Naive thymus-derived CD8-positive, alpha-beta T cell (primary cell): ENCODE measurements around the gene PDE10A. TPM values are rescaled to one million over a fixed set of nuclear protein-coding genes. Genes with fewer than 3 reads are reported as not detected.

Experiments used
- ATAC-seq, 2 donors: fragments of 150-1000 bp; cut with Tn5 transposase in 1 of 2; sonication (Bioruptor Pico), chemical (Tn5 transposase) in 1 of 2; 1 replicate in 1 of 2; 2 replicates in 1 of 2; pipeline ENCODE4 v1.10.0; 2021; ENCODE audit warnings: mild to moderate bottlenecking in 2 of 2, moderate library complexity in 2 of 2
- POLR2A ChIA-PET: fragments of 350-600 bp; sonication (Branson Sonifier 250); formaldehyde crosslinking; loops from one replicate; lab custom pipeline; 2021; ENCODE audit warnings: antibody characterized with exemption; lab: Charles Lee
- DNase-seq, 10 donors: peaks; one replicate each; pipeline versions ENCODE4 v3.0.0 to v3.0.0-alpha.2; 2020 to 2022
- H3K27ac Mint-ChIP-seq, 10 donors: one replicate each; pipeline ENCODE4 v1.8.0; 2020 to 2022; ENCODE audit warnings: mild to moderate bottlenecking in 10 of 10, mixed read lengths in 10 of 10, moderate library complexity in 4 of 10, inconsistent platforms in 1 of 10
- H3K27me3 Mint-ChIP-seq, 5 donors: one replicate each; pipeline ENCODE4 v1.8.0; 2021 to 2022; ENCODE audit warnings: mixed read lengths in 5 of 5
- H3K36me3 Mint-ChIP-seq, 3 donors: one replicate each; pipeline ENCODE4 v1.8.0; 2020 to 2022; ENCODE audit warnings: mixed read lengths in 3 of 3, mild to moderate bottlenecking in 2 of 3, inconsistent platforms in 1 of 3
- H3K4me1 Mint-ChIP-seq, 4 donors: one replicate each; pipeline ENCODE4 v1.8.0; 2021 to 2022; ENCODE audit warnings: mixed read lengths in 4 of 4
- H3K4me3 Mint-ChIP-seq, 10 donors: one replicate each; pipeline ENCODE4 v1.8.0; 2020 to 2022; ENCODE audit warnings: mild to moderate bottlenecking in 10 of 10, mixed read lengths in 10 of 10, moderate library complexity in 6 of 10, inconsistent platforms in 1 of 10
- H3K9me3 Mint-ChIP-seq, 9 donors: one replicate each; pipeline ENCODE4 v1.8.0; 2020 to 2022; ENCODE audit warnings: mixed read lengths in 9 of 9, mild to moderate bottlenecking in 3 of 9, inconsistent platforms in 1 of 9, moderate library complexity in 1 of 9
- polyA plus RNA-seq, 3 donors: library from polyadenylated mRNA; unstranded; fragments of 300-500 nt; fragmentation: Illumina TruSeq; gene quantifications; one replicate each; pipeline ENCODE4 v1.2.3, GENCODE V29; 2021
- total RNA-seq, 8 experiments: library from RNA in 2 of 8; stranded (reverse) in 2 of 8; gene quantifications; one replicate each; pipeline ENCODE4 v1.2.3 and lab custom pipeline; 2021 to 2026

Gene PDE10A
- total and polyA plus RNA-seq, 5 experiments from 2014 or later: not detected

DNA sequence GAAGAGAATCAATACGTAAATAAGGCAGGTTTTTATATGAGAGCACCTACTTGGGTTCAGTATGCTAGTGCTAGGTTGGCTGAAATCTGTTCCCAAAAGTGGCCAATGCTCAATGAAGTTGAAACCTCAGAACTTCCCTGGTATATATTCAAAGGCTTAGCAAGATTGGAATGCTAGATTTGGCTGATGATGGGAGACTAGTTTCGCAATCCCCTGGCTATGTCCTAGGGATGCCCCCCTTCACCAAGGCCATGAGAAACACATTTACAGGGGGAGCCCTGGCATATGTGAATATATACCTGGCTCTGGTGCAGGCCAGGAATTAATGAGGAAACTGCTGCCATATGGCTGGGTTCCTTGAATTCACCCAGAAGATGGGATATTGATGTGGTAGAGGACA, 211.2 kb downstream of the PDE10A start:
- DNase-seq: no peak
- Mint-ChIP-seq H3K36me3 (no peaks in the 10 kb centered on the region), H3K9me3 (peaks cover 0 to 4% (median 0%) of the 10 kb centered on the region in 9 donors), H3K4me3 (no peak overlapping the region), H3K4me1 (no peaks in the 10 kb centered on the region), H3K27me3 (no peaks in the 10 kb centered on the region), H3K27ac (no peak overlapping the region)
- ATAC-seq: no peak
- POLR2A ChIA-PET: no interaction called here

DNA sequence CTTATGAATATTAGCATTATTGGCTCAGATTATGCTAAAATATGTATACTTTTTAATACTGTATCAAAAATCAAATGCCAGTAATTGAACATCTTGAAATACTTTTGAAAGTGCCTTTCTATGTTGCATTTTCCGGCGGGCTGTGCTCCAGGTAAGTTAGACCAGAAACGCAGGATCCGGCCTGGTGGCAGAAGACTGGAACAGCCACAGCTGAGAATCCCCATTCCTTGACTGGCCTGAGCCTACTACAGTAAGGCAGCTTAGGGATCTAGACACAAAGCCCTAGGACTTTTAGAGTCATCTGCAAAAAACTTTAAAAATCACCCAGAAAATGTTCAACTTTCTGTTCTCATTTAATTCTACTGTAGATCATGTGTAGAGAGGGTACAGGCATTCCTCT, 214.8 kb downstream of the PDE10A start:
- Mint-ChIP-seq H3K4me3 (no peak overlapping the region), H3K4me1 (no peaks in the 10 kb centered on the region), H3K27me3 (no peaks in the 10 kb centered on the region), H3K36me3 (no peaks in the 10 kb centered on the region), H3K27ac (no peak overlapping the region), H3K9me3 (peaks cover 0 to 6% (median 0%) of the 10 kb centered on the region in 9 donors)
- ATAC-seq (no peak), DNase-seq (no peak)
- POLR2A ChIA-PET: no interaction called here

GRCh38 chr6:165447141-165447540, 215.9 kb downstream of the PDE10A start:
- no peaks in the 10 kb centered on the region for H3K36me3 Mint-ChIP-seq
- H3K27me3 Mint-ChIP-seq: no peaks in the 10 kb centered on the region
- no peak overlapping the region for H3K4me3 Mint-ChIP-seq
- H3K9me3 Mint-ChIP-seq: peaks cover 0 to 8% (median 0%) of the 10 kb centered on the region in 9 donors
- POLR2A ChIA-PET: no interaction called here
- H3K27ac Mint-ChIP-seq: no peak overlapping the region
- H3K4me1 Mint-ChIP-seq: no peaks in the 10 kb centered on the region
- ATAC-seq (no peak), DNase-seq (no peak)

- no peaks in the 10 kb centered on the region for H3K27me3 Mint-ChIP-seq
- no peaks in the 10 kb centered on the region for H3K4me1 Mint-ChIP-seq
- DNase-seq: no peak
- H3K4me3 Mint-ChIP-seq: no peak overlapping the region
- ATAC-seq: no peak
- no peaks in the 10 kb centered on the region for H3K36me3 Mint-ChIP-seq
- H3K27ac Mint-ChIP-seq: no peak overlapping the region
- POLR2A ChIA-PET: no interaction called here
- peaks cover 0 to 8% (median 0%) of the 10 kb centered on the region in 9 donors for H3K9me3 Mint-ChIP-seq
Measured at GRCh38 chr6:165446331-165446730, 216.7 kb downstream of the PDE10A start.

- Mint-ChIP-seq H3K4me1 (no peaks in the 10 kb centered on the region), H3K36me3 (no peaks in the 10 kb centered on the region), H3K27me3 (no peaks in the 10 kb centered on the region), H3K27ac (peak overlapping the region in 1 of 10 donors; percentile 27), H3K4me3 (no peak overlapping the region), H3K9me3 (peaks cover 0 to 8% (median 0%) of the 10 kb centered on the region in 9 donors)
- POLR2A ChIA-PET: no interaction called here
- DNase-seq (no peak), ATAC-seq (no peak)
Measured at GRCh38 chr6:165443462-165443861, 219.6 kb downstream of the PDE10A start.

DNA sequence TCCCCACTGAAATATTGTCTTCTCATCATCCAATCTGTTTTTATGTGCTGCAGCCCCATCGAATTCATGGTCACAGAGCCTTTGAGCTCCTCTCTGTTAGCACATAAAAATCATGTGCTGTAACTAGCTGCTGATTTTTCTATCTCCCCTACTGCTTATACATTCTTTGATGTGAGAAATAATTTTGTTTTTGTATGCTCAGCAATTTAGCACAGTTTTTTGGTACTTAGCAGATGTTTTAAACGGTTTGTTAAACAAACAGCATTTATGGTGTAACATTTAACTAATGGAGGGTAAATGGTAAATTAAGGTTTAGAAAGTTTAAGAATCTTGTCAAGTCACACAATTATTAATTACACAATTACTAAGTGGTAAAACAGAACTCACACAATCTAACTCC, 221.9 kb downstream of the PDE10A start:
- DNase-seq (no peak), ATAC-seq (no peak)
- POLR2A ChIA-PET: no interaction called here
- H3K4me1 Mint-ChIP-seq: no peaks in the 10 kb centered on the region
- H3K27ac Mint-ChIP-seq: no peak overlapping the region
- no peak overlapping the region for H3K4me3 Mint-ChIP-seq
- H3K27me3 Mint-ChIP-seq: no peaks in the 10 kb centered on the region
- H3K36me3 Mint-ChIP-seq: no peaks in the 10 kb centered on the region
- H3K9me3 Mint-ChIP-seq: peaks cover 0 to 8% (median 0%) of the 10 kb centered on the region in 9 donors

- POLR2A ChIA-PET: no interaction called here
- DNase-seq: no peak
- no peak for ATAC-seq
- H3K9me3 Mint-ChIP-seq: peaks cover 0 to 8% (median 0%) of the 10 kb centered on the region in 9 donors
- no peaks in the 10 kb centered on the region for H3K4me1 Mint-ChIP-seq
- H3K4me3 Mint-ChIP-seq: no peak overlapping the region
- no peaks in the 10 kb centered on the region for H3K27me3 Mint-ChIP-seq
- no peak overlapping the region for H3K27ac Mint-ChIP-seq
- H3K36me3 Mint-ChIP-seq: no peaks in the 10 kb centered on the region
Measured at GRCh38 chr6:165439928-165440554, 223.0 kb downstream of the PDE10A start.

- POLR2A ChIA-PET: no interaction called here
- peaks cover 0 to 16% (median 3%) of the 10 kb centered on the region in 9 donors for H3K9me3 Mint-ChIP-seq
- ATAC-seq: no peak
- no peaks in the 10 kb centered on the region for H3K4me1 Mint-ChIP-seq
- no peaks in the 10 kb centered on the region for H3K36me3 Mint-ChIP-seq
- H3K27me3 Mint-ChIP-seq: no peaks in the 10 kb centered on the region
- DNase-seq: no peak
- no peak overlapping the region for H3K27ac Mint-ChIP-seq
- H3K4me3 Mint-ChIP-seq: no peak overlapping the region
Measured at GRCh38 chr6:165426892-165427291, 236.1 kb downstream of the PDE10A start.

DNA sequence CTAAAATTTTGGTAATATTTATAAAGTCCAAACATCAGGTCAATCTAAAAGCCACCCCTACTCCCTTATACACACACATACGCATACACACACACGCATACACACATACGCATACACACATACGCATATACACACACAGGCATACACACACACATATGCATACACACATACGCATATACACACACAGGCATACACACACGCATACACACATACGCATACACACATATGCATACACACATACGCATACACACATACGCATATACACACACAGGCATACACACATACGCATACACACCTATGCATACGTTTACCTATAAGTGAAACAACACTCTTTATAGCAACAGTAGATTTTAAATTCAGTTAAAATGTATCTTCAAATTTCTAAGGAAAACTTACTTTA, 240.8 kb downstream of the PDE10A start:
- DNase-seq (no peak), ATAC-seq (no peak)
- Mint-ChIP-seq H3K9me3 (peaks cover 0 to 15% (median 3%) of the 10 kb centered on the region in 9 donors), H3K27me3 (no peaks in the 10 kb centered on the region), H3K36me3 (no peaks in the 10 kb centered on the region), H3K4me1 (no peaks in the 10 kb centered on the region), H3K27ac (no peak overlapping the region), H3K4me3 (no peak overlapping the region)
- POLR2A ChIA-PET: no interaction called here

GRCh38 chr6:165417278-165417865, 245.7 kb downstream of the PDE10A start:
- Mint-ChIP-seq H3K9me3 (peaks cover 0 to 1% (median 0%) of the 10 kb centered on the region in 9 donors), H3K27ac (no peak overlapping the region), H3K36me3 (no peaks in the 10 kb centered on the region), H3K4me3 (no peak overlapping the region), H3K4me1 (no peaks in the 10 kb centered on the region), H3K27me3 (no peaks in the 10 kb centered on the region)
- no peak for DNase-seq
- no peak for ATAC-seq
- POLR2A ChIA-PET: no interaction called here

GRCh38 chr6:165404697-165405096, 258.3 kb downstream of the PDE10A start:
- POLR2A ChIA-PET: no interaction called here
- Mint-ChIP-seq H3K4me3 (no peak overlapping the region), H3K27me3 (no peaks in the 10 kb centered on the region), H3K36me3 (no peaks in the 10 kb centered on the region), H3K4me1 (no peaks in the 10 kb centered on the region), H3K27ac (no peak overlapping the region), H3K9me3 (peaks cover 0 to 20% (median 1%) of the 10 kb centered on the region in 9 donors)
- ATAC-seq (no peak), DNase-seq (no peak)

DNA sequence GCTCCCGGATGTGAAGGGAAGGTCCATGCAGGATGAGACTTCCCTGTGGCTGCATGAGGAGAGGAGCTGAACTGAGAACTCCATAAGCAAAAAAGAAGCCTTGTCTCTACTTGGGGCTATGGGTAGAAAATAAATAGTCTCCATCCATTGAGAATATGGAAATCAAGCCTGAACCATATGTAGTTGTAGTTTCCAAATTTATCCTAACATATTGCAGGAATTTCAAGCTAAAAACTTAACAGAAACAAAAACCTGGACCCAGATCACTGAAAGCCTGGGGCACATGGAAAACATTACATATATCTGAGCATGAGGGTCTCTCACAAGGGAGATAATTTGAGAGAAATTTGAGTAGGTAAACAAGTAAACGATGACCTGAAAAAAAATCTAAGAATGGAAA, 258.7 kb downstream of the PDE10A start:
- no peak for ATAC-seq
- H3K9me3 Mint-ChIP-seq: peaks cover 0 to 20% (median 1%) of the 10 kb centered on the region in 9 donors
- H3K27me3 Mint-ChIP-seq: no peaks in the 10 kb centered on the region
- no peaks in the 10 kb centered on the region for H3K4me1 Mint-ChIP-seq
- no peaks in the 10 kb centered on the region for H3K36me3 Mint-ChIP-seq
- POLR2A ChIA-PET: no interaction called here
- no peak overlapping the region for H3K27ac Mint-ChIP-seq
- no peak overlapping the region for H3K4me3 Mint-ChIP-seq
- no peak for DNase-seq

DNA sequence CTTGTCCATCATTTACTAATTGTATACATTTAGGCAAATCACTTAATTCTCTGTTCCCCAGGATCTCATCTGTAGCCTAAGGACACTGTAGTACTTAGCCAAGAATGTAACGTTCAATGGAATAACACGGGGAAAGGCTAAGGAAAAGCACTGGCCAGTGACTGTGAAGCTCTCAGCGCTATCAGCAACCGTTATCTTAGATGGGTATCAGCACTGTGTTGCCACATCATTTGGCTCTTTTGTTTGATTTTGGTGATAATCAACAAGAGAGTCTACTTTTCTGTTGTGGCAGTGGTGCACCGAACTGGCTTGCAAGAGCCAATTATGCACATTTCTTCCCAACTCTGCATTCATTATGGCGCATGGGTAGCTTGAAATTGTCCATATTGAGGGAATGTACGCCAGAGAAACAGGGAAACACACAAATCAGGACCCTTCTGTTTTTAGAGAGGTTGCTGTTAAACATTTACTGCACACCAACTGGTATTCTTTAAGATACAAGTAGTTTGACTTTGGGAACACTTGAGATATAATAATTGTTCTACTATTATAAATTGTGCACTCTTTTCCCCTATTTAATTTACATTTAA, 259.9 kb downstream of the PDE10A start:
- no peak for ATAC-seq

More for the DNA sequence above, 259.9 kb downstream of the PDE10A start:
- POLR2A ChIA-PET: no interaction called here
- Mint-ChIP-seq H3K4me1 (no peaks in the 10 kb centered on the region), H3K4me3 (no peak overlapping the region), H3K36me3 (no peaks in the 10 kb centered on the region), H3K27ac (no peak overlapping the region), H3K9me3 (peaks cover 0 to 20% (median 3%) of the 10 kb centered on the region in 9 donors), H3K27me3 (no peaks in the 10 kb centered on the region)
- no peak for DNase-seq
